HepG2 (cell line): ENCODE measurements around the gene SPP1. TPM values are rescaled to one million over a fixed set of nuclear protein-coding genes. Genes with fewer than 3 reads are reported as not detected.
A peak's percentile ranks its signal among the peaks of the same experiment; 100 is the strongest.

Source experiments
- ARID5B ChIP-seq: IDR thresholded peaks from 2 replicates; pipeline ENCODE4 v1.4.0; 2020; ENCODE audit warnings: mild to moderate bottlenecking, missing genetic modification reagents
- CENPX ChIP-seq: sonication (generic); formaldehyde crosslinking; IDR thresholded peaks from 2 replicates; pipeline ENCODE4 v1.9.0; 2021; ENCODE audit warnings: mild to moderate bottlenecking, missing genetic modification reagents, moderate library complexity
- CTCF ChIP-seq: sonication (generic); formaldehyde crosslinking; IDR thresholded peaks from 2 replicates; pipeline ENCODE4 v1.5.0; 2020; ENCODE audit warnings: mild to moderate bottlenecking, missing genetic modification reagents, moderate library complexity
- FOXA3 ChIP-seq: IDR thresholded peaks from 2 replicates; pipeline ENCODE4 v1.6.1; 2016; ENCODE audit warnings: missing genetic modification reagents, missing compliant biosample characterization
- FOXC1 ChIP-seq: sonication (generic); formaldehyde crosslinking; IDR thresholded peaks from 2 replicates; pipeline ENCODE4 v1.8.0; 2022; ENCODE audit warnings: mild to moderate bottlenecking, missing genetic modification reagents, borderline replicate concordance
- IKZF1 ChIP-seq: fragments of 450-650 bp; IDR thresholded peaks from 2 replicates; pipeline ENCODE4 v1.7.1; 2016
- JARID2 ChIP-seq: sonication (generic); formaldehyde crosslinking; IDR thresholded peaks from 2 replicates; pipeline ENCODE4 v1.8.1; 2023; ENCODE audit warnings: missing genetic modification reagents, inconsistent platforms; ENCODE audit not compliant: insufficient replicate concordance
- KDM1A ChIP-seq: IDR thresholded peaks from 2 replicates; pipeline ENCODE4 v1.6.1; 2016; ENCODE audit warnings: missing compliant biosample characterization
- NCOA1 ChIP-seq: sonication (generic); formaldehyde crosslinking; IDR thresholded peaks from 2 replicates; pipeline ENCODE4 v1.9.0; 2021; ENCODE audit warnings: missing genetic modification reagents
- NFE2L2 ChIP-seq: fragments of 150-350 bp; IDR thresholded peaks from 2 replicates; pipeline ENCODE4 v1.6.1; 2014; ENCODE audit warnings: low read length
- ZNF205 ChIP-seq: IDR thresholded peaks from 2 replicates; pipeline ENCODE4 v1.6.1; 2018; ENCODE audit warnings: missing biosample characterization, missing genetic modification reagents
- ZNF296 ChIP-seq: sonication (generic); formaldehyde crosslinking; conservative IDR thresholded peaks from 2 replicates; pipeline ENCODE4 v1.5.0; 2020; ENCODE audit warnings: mild to moderate bottlenecking, missing genetic modification reagents
- ZNF546 ChIP-seq: sonication (generic); formaldehyde crosslinking; conservative IDR thresholded peaks from 2 replicates; pipeline ENCODE4 v1.8.1; 2023; ENCODE audit warnings: mild to moderate bottlenecking, missing genetic modification reagents
- ZNF609 ChIP-seq: sonication (generic); formaldehyde crosslinking; IDR thresholded peaks from 2 replicates; pipeline ENCODE4 v1.4.0; 2020; ENCODE audit warnings: mild to moderate bottlenecking, missing genetic modification reagents, borderline replicate concordance
- ZSCAN21 ChIP-seq: sonication (generic); formaldehyde crosslinking; IDR thresholded peaks from 2 replicates; pipeline ENCODE4 v1.8.0; 2022; ENCODE audit warnings: mild to moderate bottlenecking, missing genetic modification reagents, moderate library complexity, borderline replicate concordance
- polyA plus RNA-seq, 8 experiments: library from polyadenylated mRNA; depleted of rRNA in 3 of 8; stranded (reverse) in 7 of 8; unstranded in 1 of 8; fragments of >200 nt; fragmentation: Illumina TruSeq in 4 of 8; extraction: Trizol in 4 of 8; gene quantifications; 2 replicates each; pipeline versions ENCODE4 v1.2.1 to v1.2.3, GENCODE V29; 2011 to 2016; ENCODE audit warnings: low read depth in 4 of 8, missing spikeins in 1 of 8, mixed read lengths in 1 of 8; ENCODE audit not compliant: insufficient read depth in 1 of 8
- total RNA-seq, 5 experiments: library from RNA; depleted of rRNA; stranded (reverse); fragments of >200 nt; fragmentation: Illumina TruSeq; extraction: Trizol; gene quantifications; 2 replicates each; pipeline ENCODE4 v1.2.3, GENCODE V29; 2016; ENCODE audit warnings: low read depth in 1 of 5
- TF ChIP-seq, protein P1 (sequence below): IDR thresholded peaks from 2 replicates; pipeline ENCODE4 v1.6.1; 2016; ENCODE audit warnings: control low read depth
- TF ChIP-seq, protein P2 (sequence below): sonication (generic); formaldehyde crosslinking; IDR thresholded peaks from 2 replicates; pipeline ENCODE4 v1.4.0; 2020; ENCODE audit warnings: mild to moderate bottlenecking, missing genetic modification reagents

SPP1 gene
- total and polyA plus RNA-seq, 2 of the 13 experiments (the other 11 are each of a cell fraction or from before 2014, with no cell fraction given) = 682 to 788 TPM

DNA sequence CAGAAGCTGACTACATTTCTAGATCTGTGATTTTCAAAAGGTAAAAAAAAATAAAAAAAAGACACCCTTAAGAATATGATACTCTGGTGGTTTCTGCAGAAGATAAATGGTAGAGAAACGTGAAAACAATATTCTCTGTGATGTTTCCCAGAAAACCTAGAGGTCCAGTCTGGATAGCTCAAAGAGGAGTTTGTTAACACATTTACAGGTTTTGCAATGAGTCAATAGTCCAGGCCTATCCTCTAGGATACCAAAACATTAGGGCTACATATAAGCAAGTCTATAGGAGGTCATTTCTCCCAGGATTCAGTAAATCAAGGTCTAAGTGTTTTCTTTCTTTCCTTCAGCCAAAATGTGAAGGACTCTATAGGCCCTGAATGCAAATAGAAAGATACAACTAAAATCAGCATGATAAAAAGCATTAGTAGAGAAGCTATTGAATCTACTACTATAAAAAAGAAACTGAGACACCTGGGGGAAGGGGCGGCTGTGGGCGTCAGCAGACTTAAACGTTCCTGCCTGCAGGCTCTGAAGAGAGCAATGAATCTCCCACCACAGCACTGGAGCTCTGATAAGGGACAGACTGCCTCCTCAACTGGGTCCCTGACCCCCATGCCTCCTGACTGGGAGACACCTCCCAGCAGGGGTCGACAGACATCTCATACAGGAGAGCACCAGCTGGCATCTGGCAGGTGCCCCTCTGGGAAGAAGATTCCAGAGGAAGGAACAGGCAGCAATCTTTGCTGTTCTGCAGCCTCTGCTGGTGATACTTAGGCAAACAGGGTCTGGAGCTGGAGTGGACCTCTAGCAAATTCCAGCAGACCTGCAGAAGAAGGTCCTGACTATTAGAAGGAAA is 33.7 kb upstream of the SPP1 start (continued):
- TF ChIP-seq, protein P1, sequence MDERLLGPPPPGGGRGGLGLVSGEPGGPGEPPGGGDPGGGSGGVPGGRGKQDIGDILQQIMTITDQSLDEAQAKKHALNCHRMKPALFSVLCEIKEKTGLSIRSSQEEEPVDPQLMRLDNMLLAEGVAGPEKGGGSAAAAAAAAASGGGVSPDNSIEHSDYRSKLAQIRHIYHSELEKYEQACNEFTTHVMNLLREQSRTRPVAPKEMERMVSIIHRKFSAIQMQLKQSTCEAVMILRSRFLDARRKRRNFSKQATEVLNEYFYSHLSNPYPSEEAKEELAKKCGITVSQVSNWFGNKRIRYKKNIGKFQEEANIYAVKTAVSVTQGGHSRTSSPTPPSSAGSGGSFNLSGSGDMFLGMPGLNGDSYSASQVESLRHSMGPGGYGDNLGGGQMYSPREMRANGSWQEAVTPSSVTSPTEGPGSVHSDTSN (CRISPR knock-in tag) = no peak
- no peak for TF ChIP-seq NCOA1 (CRISPR knock-in tag)
- TF ChIP-seq ZNF296 (CRISPR knock-in tag) = no peak
- TF ChIP-seq JARID2 (CRISPR knock-in tag) = no peak
- TF ChIP-seq NFE2L2 = no peak
- TF ChIP-seq ZNF205 (CRISPR knock-in tag) = no peak
- TF ChIP-seq CENPX (CRISPR knock-in tag) = no peak
- TF ChIP-seq ZNF546 (CRISPR knock-in tag) = no peak
- TF ChIP-seq FOXC1 (CRISPR knock-in tag) = no peak
- no peak for TF ChIP-seq ZSCAN21 (CRISPR knock-in tag)
- no peak for TF ChIP-seq IKZF1
- no peak for TF ChIP-seq ZNF609 (CRISPR knock-in tag)
- TF ChIP-seq FOXA3 (CRISPR knock-in tag) = peak; percentile 69
- peak; percentile 32; the same call in 1 of the 2 replicates for TF ChIP-seq CTCF (CRISPR knock-in tag)
- no peak for TF ChIP-seq KDM1A
- peak; percentile 68; the same call in 1 of the 2 replicates for TF ChIP-seq ARID5B (CRISPR knock-in tag)
- TF ChIP-seq, protein P2, sequence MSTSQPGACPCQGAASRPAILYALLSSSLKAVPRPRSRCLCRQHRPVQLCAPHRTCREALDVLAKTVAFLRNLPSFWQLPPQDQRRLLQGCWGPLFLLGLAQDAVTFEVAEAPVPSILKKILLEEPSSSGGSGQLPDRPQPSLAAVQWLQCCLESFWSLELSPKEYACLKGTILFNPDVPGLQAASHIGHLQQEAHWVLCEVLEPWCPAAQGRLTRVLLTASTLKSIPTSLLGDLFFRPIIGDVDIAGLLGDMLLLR (CRISPR knock-in tag) = no peak
